NB4 (cell line): Measurements from ENCODE around the gene SRRT.

Experiments
- DNase-seq: peaks from one replicate; pipeline ENCODE4 v3.0.0; 2010; ENCODE audit warnings: low read depth
- H3K4me3 ChIP-seq: one replicate; pipeline ENCODE4 v1.5.1; 2011; ENCODE audit warnings: mild to moderate bottlenecking, low read depth, low read length, moderate library complexity
- CTCF ChIP-seq: IDR thresholded peaks from one replicate; pipeline ENCODE4 v1.5.1; 2012; ENCODE audit warnings: low read depth, low read length
- MAX ChIP-seq: IDR thresholded peaks from 2 replicates; pipeline ENCODE4 v1.6.1; 2011; ENCODE audit warnings: low read depth, low read length
- MYC ChIP-seq: IDR thresholded peaks from 2 replicates; pipeline ENCODE4 v1.6.1; 2011; ENCODE audit warnings: low read depth, low read length
- POLR2A ChIP-seq: IDR thresholded peaks from 2 replicates; pipeline ENCODE4 v1.6.1; 2011; ENCODE audit warnings: mild to moderate bottlenecking; ENCODE audit not compliant: insufficient read length; ENCODE audit errors: extremely low read depth

The SRRT gene

GRCh38 chr7:100888291-100888987, 13.5 kb downstream of the SRRT start:
- H3K4me3 ChIP-seq: peak overlapping the region; percentile 92
- peak; percentile 58 for DNase-seq
- no peak for TF ChIP-seq CTCF
- TF ChIP-seq MYC: 0 out of 2 replicates have a peak, but pooled peaks have one; percentile 7
- TF ChIP-seq POLR2A: peak; percentile 9
- no peak for TF ChIP-seq MAX

- peak within 1 kb of the TSS; percentile 92 for H3K4me3 ChIP-seq
- TF ChIP-seq CTCF (no peak), MAX (peak; percentile 95), MYC (peak; percentile 83)
- DNase-seq: no peak
Measured at GRCh38 chr7:100888988-100889750, 14.3 kb downstream of the SRRT start, which contains the start of gene UFSP1. Gene UFSP1, minus strand, starts transcription at chr7:100889715. Its CDS starts 444 bp downstream, at chr7:100889271.

GRCh38 chr7:100890653-100891567, 16.0 kb downstream of the SRRT start:
- peak; percentile 67 for DNase-seq
- TF ChIP-seq MAX (no peak), MYC (peak; percentile 1; the same call in 1 of the 2 replicates)
- H3K4me3 ChIP-seq: peak overlapping the region; percentile 65

GRCh38 chr7:100891568-100892247, 16.8 kb downstream of the SRRT start:
- DNase-seq: no peak
- no peak overlapping the region for H3K4me3 ChIP-seq
- TF ChIP-seq POLR2A (no peak), MAX (no peak), CTCF (no peak), MYC (no peak)

GRCh38 chr7:100892364-100893317, 17.7 kb downstream of the SRRT start:
- H3K4me3 ChIP-seq: no peak overlapping the region
- peak; percentile 22 for DNase-seq
- TF ChIP-seq CTCF (no peak), MYC (no peak), MAX (no peak), POLR2A (no peak)
